Measurements from ENCODE around the gene BPIFB2.

- TF ChIP-seq POLR2A (IDR thresholded peaks at IDR 0.05) (no peak), CTCF (IDR thresholded peaks at IDR 0.05) (no peak)
Measured at GRCh38 chr20:32995802-32996201, 11.7 kb upstream of the BPIFB2 start.

All from heart left ventricle (tissue), 13 donors.